ENCODE data around the gene MFSD2B. TPM values are rescaled to one million over a fixed set of nuclear protein-coding genes. Genes with fewer than 3 reads are reported as not detected.

The MFSD2B gene
- total RNA-seq, 1 experiment from 2014 or later, result 0.39 TPM

GRCh38 chr2:24038786-24039499 is 29.1 kb downstream of the MFSD2B start:
- H3K9ac ChIP-seq (ENCODE audit: low read length), result no peak overlapping the region
- BruUV-seq (replicated peaks), result no TSS peak
- H3K4me2 ChIP-seq (ENCODE audit: low read length), result no peak overlapping the region
- no peak for TF ChIP-seq CTCF (IDR thresholded peaks at IDR 0.05 in 2 of 3, conservative IDR thresholded peaks at IDR 0.05 in 1 of 3; ENCODE audit: borderline replicate concordance in 1 of 3, insufficient read depth in 1 of 3, low read depth in 2 of 3, low read length in 2 of 3)
- no peaks in the 10 kb centered on the region for H3K4me1 ChIP-seq (ENCODE audit: control insufficient read depth in 1 of 2, insufficient read depth in 2 of 2, low read length in 2 of 2)
- DNase-seq (ENCODE audit: low read depth, low spot score) (no peak), ATAC-seq (no peak)
- no peak overlapping the region for H3K4me3 ChIP-seq (replicated peaks in 1 of 2; ENCODE audit: low read depth in 1 of 2, low read length in 2 of 2)
- no peak overlapping the region for H2AFZ ChIP-seq (ENCODE audit: low read depth, low read length, poor library complexity, severe bottlenecking)
- ChIA-PET POLR2A (no interaction called here), RAD21 (ENCODE audit: low non-redundant PET in 1 of 2, low total read pairs in 2 of 2, uncharacterized antibody in 2 of 2, unreplicated experiment in 2 of 2) (no interaction called here), CTCF (no interaction called here)
- no peaks in the 10 kb centered on the region for H3K9me2 ChIP-seq (ENCODE audit: insufficient read depth)
- peaks cover 37% of the 10 kb centered on the region for H3K79me2 ChIP-seq (ENCODE audit: insufficient read depth, low read length)
- H4K20me1 ChIP-seq (ENCODE audit: insufficient read depth), result no peaks in the 10 kb centered on the region; the same call in 1 of the 2 replicates
- H3K27ac ChIP-seq (ENCODE audit: low read depth, low read length), result no peak overlapping the region
- intact Hi-C loops (cut with micrococcal nuclease), result no loop called here
- no peaks in the 10 kb centered on the region for H3K9me3 ChIP-seq (ENCODE audit: control insufficient read depth in 1 of 2, insufficient read depth in 1 of 2, low read depth in 1 of 2, low read length in 2 of 2)
- H3K36me3 ChIP-seq (ENCODE audit: control insufficient read depth in 1 of 2, insufficient read depth in 2 of 2, low read length in 2 of 2), result peaks cover 7 to 22% of the 10 kb centered on the region in 2 experiments; a peak in 3 of 4 replicates
- no peaks in the 10 kb centered on the region for H3K27me3 ChIP-seq (ENCODE audit: insufficient read depth, low read length)

GRCh38 chr2:24040511-24040910 is 30.6 kb downstream of the MFSD2B start:
- intact Hi-C loops (cut with micrococcal nuclease), result no loop called here
- Histone ChIP-seq H3K4me2 (ENCODE audit: low read length) (no peak overlapping the region), H2AFZ (ENCODE audit: low read depth, low read length, poor library complexity, severe bottlenecking) (no peak overlapping the region), H3K4me1 (ENCODE audit: control insufficient read depth in 1 of 2, insufficient read depth in 2 of 2, low read length in 2 of 2) (no peaks in the 10 kb centered on the region), H3K4me3 (replicated peaks in 1 of 2; ENCODE audit: low read depth in 1 of 2, low read length in 2 of 2) (no peak overlapping the region), H4K20me1 (ENCODE audit: insufficient read depth) (no peaks in the 10 kb centered on the region; the same call in 1 of the 2 replicates), H3K9me2 (ENCODE audit: insufficient read depth) (no peaks in the 10 kb centered on the region), H3K27ac (ENCODE audit: low read depth, low read length) (no peak overlapping the region), H3K27me3 (ENCODE audit: insufficient read depth, low read length) (no peaks in the 10 kb centered on the region), H3K9me3 (ENCODE audit: control insufficient read depth in 1 of 2, insufficient read depth in 1 of 2, low read depth in 1 of 2, low read length in 2 of 2) (no peaks in the 10 kb centered on the region), H3K79me2 (ENCODE audit: insufficient read depth, low read length) (peaks cover 36% of the 10 kb centered on the region), H3K36me3 (ENCODE audit: control insufficient read depth in 1 of 2, insufficient read depth in 2 of 2, low read length in 2 of 2) (peaks cover 7 to 22% of the 10 kb centered on the region in 2 experiments; a peak in 3 of 4 replicates), H3K9ac (ENCODE audit: low read length) (no peak overlapping the region)
- BruUV-seq (replicated peaks), result no TSS peak
- DNase-seq (ENCODE audit: low read depth, low spot score) (no peak), ATAC-seq (no peak)
- ChIA-PET CTCF (no interaction called here), RAD21 (ENCODE audit: low non-redundant PET in 1 of 2, low total read pairs in 2 of 2, uncharacterized antibody in 2 of 2, unreplicated experiment in 2 of 2) (no interaction called here), POLR2A (no interaction called here)
- TF ChIP-seq EGR1 (IDR thresholded peaks at IDR 0.05; ENCODE audit: low read depth) (no peak), ZBTB33 (IDR thresholded peaks at IDR 0.05; ENCODE audit: extremely low read depth, insufficient replicate concordance, low read length) (no peak), SRF (IDR thresholded peaks at IDR 0.05; ENCODE audit: low read depth) (no peak), CEBPB (IDR thresholded peaks at IDR 0.05; ENCODE audit: low read depth) (no peak), SP1 (IDR thresholded peaks at IDR 0.05; ENCODE audit: low read depth) (no peak), FOSL1 (IDR thresholded peaks at IDR 0.05; ENCODE audit: low read depth) (no peak), EZH2 (IDR thresholded peaks at IDR 0.05) (no peak), SIN3A (IDR thresholded peaks at IDR 0.05; ENCODE audit: low read depth) (no peak), POLR2AphosphoS5 (IDR thresholded peaks at IDR 0.05; ENCODE audit: low read depth, low read length) (no peak), YY1 (IDR thresholded peaks at IDR 0.05; ENCODE audit: extremely low read depth, insufficient replicate concordance, low read depth, low read length) (no peak), ZFX (IDR thresholded peaks at IDR 0.05) (no peak)
- TF ChIP-seq, protein P1, sequence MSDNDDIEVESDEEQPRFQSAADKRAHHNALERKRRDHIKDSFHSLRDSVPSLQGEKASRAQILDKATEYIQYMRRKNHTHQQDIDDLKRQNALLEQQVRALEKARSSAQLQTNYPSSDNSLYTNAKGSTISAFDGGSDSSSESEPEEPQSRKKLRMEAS (IDR thresholded peaks at IDR 0.05), result no peak

Data from HCT116 (cell line).